Pancreas (tissue), 10 donors: Measurements from ENCODE around the gene PHAF1. TPM values are rescaled to one million over a fixed set of nuclear protein-coding genes. Genes with fewer than 3 reads are reported as not detected.
A peak's percentile ranks its signal among the peaks of the same experiment; 100 is the strongest.

ENCODE experiments used
- ATAC-seq, 4 donors: fragments of 200-7000 bp; cut with Tn5 transposase; one replicate each; pipeline versions ENCODE4 v1.8.0 to v1.9.1; 2020; ENCODE audit warnings: mild to moderate bottlenecking in 4 of 4, moderate library complexity in 4 of 4
- DNase-seq, 6 donors: peaks; one replicate each; pipeline ENCODE4 v3.0.0-alpha.2; 2020
- FAIRE-seq: peaks from 2 replicates; lab custom pipeline; 2012; peaks lifted over from hg19 to GRCh38; lab: Jason Lieb, UNC
- H3K27ac ChIP-seq, 4 donors: fragments of 200-600 bp; sonication (generic); 1 replicate in 3 of 4; 2 replicates in 1 of 4; pipeline versions ENCODE4 v1.5.0 to v1.8.0; 2020
- H3K27me3 ChIP-seq, 4 donors: fragments of 200-600 bp; one replicate each; pipeline ENCODE4 v1.8.0; 2021
- H3K36me3 ChIP-seq, 3 donors: fragments of 200-600 bp; sonication (generic) in 1 of 3; one replicate each; pipeline versions ENCODE4 v1.5.0 to v1.8.0; 2020 to 2021
- H3K4me1 ChIP-seq, 3 donors: fragments of 200-600 bp; one replicate each; pipeline ENCODE4 v1.8.0; 2021
- H3K4me3 ChIP-seq, 4 donors: fragments of 200-600 bp; sonication (generic) in 2 of 4; one replicate each; pipeline versions ENCODE4 v1.5.0 to v1.8.0; 2020 to 2021
- H3K9me3 ChIP-seq, 4 donors: fragments of 200-600 bp; one replicate each; pipeline ENCODE4 v1.8.0; 2021
- CTCF ChIP-seq, 4 donors: fragments of 200-600 bp; sonication (generic) in 3 of 4; IDR thresholded peaks; one replicate each; pipeline versions ENCODE4 v1.5.0 to v1.8.0; 2021; ENCODE audit warnings: antibody characterized with exemption in 4 of 4
- WGBS, 2 donors: extraction: QIAGEN DNeasy Blood & Tissue Kit; methylation state at CpG; one replicate each; pipeline ENCODE4 v1.1.7; 2013; 5-methylcytosine and 5-hydroxymethylcytosine counted together
- intact Hi-C, 3 donors: fragments of 100-400 bp; cut with DNase I; formaldehyde crosslinking; loops; one replicate each; pipeline versions ENCODE4 v1.11.1 to v1.14.2; 2022
- polyA plus RNA-seq, 2 donors: library from polyadenylated mRNA; stranded (reverse); fragments of 200-250 nt; gene quantifications; one replicate each; pipeline ENCODE4 v1.2.3, GENCODE V29; 2013
- total RNA-seq, 6 donors: library from RNA; stranded (reverse); fragmentation: NEBNext Ultra II Directional in 4 of 6; extraction: Animal tissue kit (Norgen Biotek cat#: 25700) in 4 of 6; gene quantifications; one replicate each; pipeline versions ENCODE4 v1.2.1 to v1.2.4, GENCODE V29; 2021 to 2023
- donor health status: healthy with polysubstance abuse.
- donor health status: DM: no; HTN: no; CAD: no; lungs with moderate emphysema.
- donor health status: DM: no; HTN: no; CAD: no.
- donor health status: control.
- donor health status: control.
- donor health status: Bipolar disorder and iron deficiency.
- donor health status: DM: yes; HTN: yes; CAD: no.
- donor health status: DM: no; HTN: no; CAD: no.
- donor health status: DM: no; HTN: no; CAD: no.
- donor health status: DM: yes; HTN: yes; CAD: no.

The PHAF1 gene
- total and polyA plus RNA-seq, 8 donors = 2.8 to 8.9 (median 4.9) TPM

DNA sequence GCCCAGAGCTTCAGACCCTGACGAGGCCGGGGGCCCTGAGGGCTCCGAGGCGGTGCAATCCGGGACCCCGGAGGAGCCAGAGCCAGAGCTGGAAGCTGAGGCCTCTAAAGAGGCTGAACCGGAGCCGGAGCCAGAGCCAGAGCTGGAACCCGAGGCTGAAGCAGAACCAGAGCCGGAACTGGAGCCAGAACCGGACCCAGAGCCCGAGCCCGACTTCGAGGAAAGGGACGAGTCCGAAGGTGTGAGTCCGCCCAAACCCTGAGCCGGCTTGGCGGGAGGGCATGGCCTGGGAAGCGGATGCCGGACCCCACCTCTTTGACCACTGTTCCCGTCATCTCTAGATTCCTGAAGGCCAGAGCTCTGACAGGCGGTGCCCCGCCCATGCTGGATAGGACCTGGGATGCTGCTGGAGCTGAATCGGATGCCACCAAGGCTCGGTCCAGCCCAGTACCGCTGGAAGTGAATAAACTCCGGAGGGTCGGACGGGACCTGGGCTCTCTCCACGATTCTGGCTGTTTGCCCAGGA lies 65.0 kb downstream of the PHAF1 start:
- DNase-seq (peak in 2 of 6 donors; percentile 55 to 86), ATAC-seq (no peak), FAIRE-seq (no peak)
- WGBS, 2 donors = 75 to 76% methylated on average over 31 of the region's 31 CpGs
- Histone ChIP-seq H3K27me3 (no peaks in the 10 kb centered on the region), H3K27ac (peak overlapping the region; percentile 58 to 85 (median 81)), H3K36me3 (no peaks in the 10 kb centered on the region), H3K9me3 (no peaks in the 10 kb centered on the region), H3K4me1 (peaks cover 0 to 19% (median 3%) of the 10 kb centered on the region in 3 donors), H3K4me3 (peak overlapping the region in 2 of 4 donors; percentile 32 to 36)
- intact Hi-C loops = no loop called here
- no peak for TF ChIP-seq CTCF (IDR thresholded peaks at IDR 0.05)

GRCh38 chr16:67176662-67177061 lies 66.9 kb downstream of the PHAF1 start:
- intact Hi-C loops = no loop called here
- FAIRE-seq (no peak), DNase-seq (peak in 1 of 6 donors; percentile 78), ATAC-seq (no peak)
- no peak overlapping the region for H3K4me3 ChIP-seq
- no peak overlapping the region for H3K27ac ChIP-seq
- H3K9me3 ChIP-seq = no peaks in the 10 kb centered on the region
- peaks cover 0 to 12% (median 0%) of the 10 kb centered on the region in 3 donors for H3K4me1 ChIP-seq
- WGBS, 2 donors = 89 to 92% methylated on average over 12 of the region's 12 CpGs
- H3K36me3 ChIP-seq = no peaks in the 10 kb centered on the region
- H3K27me3 ChIP-seq = no peaks in the 10 kb centered on the region
- no peak for TF ChIP-seq CTCF (IDR thresholded peaks at IDR 0.05)

DNA sequence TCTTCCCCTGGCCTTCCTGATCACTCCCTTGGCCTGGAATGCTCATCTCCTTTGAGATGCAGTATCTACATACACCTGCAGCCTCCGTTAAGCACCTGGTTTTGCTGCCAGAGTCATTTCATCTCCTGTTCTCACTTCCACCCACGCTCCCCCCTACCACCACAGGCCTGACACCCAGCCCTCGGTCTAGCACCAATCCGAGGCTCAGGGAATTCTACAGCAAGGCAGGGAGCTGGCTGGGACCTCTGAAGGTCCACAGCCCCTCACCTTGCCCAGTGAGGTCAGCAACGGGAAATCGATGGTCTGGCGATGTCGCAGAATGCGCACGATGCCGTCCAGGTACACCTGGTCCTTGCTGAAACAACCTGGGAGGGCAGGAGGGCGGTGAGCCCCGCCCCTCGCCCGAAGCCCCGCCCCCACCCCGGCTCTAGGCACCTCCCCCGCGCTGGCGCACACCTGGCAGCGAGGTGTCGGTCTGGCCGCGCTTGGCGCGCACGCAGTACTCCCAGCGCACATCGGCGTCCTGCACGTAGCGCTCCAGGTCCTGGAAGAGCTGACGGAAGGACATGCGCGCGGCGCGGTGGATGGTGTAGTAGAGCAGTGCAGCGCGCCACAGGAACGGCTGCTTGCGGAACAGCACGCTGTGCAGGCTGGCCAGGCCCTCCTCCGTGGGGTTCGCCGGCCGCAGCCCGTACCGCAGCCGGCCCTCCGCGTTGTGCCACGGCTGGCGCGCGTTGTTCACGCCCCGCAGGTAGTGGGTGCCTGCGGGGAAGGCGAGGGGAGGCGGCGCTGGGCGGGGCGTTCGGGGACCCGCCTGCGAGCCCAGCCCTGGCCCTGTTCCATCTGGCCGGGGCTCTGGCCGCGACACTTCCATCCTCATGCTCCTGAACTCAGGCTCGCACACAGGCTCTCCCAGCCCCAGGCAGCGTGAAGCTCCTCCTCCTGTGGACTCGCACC lies 68.3 kb downstream of the PHAF1 start:
- Histone ChIP-seq H3K4me1 (peaks cover 0 to 16% (median 4%) of the 10 kb centered on the region in 3 donors), H3K27ac (peak overlapping the region; percentile 82 to 91 (median 83)), H3K9me3 (no peaks in the 10 kb centered on the region), H3K27me3 (no peaks in the 10 kb centered on the region), H3K36me3 (no peaks in the 10 kb centered on the region), H3K4me3 (peak overlapping the region in 3 of 4 donors; percentile 34 to 61 (median 44))
- no peak for FAIRE-seq
- intact Hi-C loops = no loop called here
- 2 to 3% methylated on average over 68 to 73 of the region's 73 CpGs for WGBS, 2 donors
- ATAC-seq = peak; percentile 82 to 86 (median 83)
- peak; percentile 83 to 99 (median 93) for DNase-seq
- no peak for TF ChIP-seq CTCF (IDR thresholded peaks at IDR 0.05)

DNA sequence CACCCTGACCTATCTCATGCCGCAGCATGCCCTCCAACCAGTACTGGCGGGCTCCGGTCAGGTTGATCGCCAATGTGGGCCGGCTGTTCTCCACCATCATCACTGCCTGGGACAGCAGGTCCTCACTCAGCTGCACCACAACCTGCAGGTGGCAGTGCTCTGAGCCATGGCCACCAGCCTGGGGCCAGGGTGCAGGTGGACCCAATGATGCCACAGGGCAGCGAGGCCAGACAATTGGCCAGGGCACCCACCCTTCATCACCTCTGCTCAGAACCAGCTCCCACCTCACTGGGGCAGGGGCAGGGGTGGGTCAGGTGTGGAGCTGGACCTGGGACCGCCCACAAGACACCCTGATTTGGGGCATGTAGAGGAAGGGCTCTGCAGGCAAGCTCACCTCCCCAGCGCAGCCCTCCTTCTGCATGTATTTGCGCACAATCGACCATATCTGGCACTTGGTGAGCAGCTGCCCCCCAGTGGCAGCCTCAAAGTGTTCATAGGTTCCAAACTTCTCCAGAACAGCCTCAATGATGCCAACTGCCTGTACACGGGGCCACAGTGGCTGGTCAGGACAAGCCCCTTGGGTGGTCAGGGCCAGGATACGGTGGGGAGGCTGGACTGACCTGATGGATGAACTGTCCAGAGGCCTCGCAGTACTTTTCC lies 69.8 kb downstream of the PHAF1 start:
- WGBS, 2 donors = 89 to 91% methylated on average over 13 of the region's 13 CpGs
- H3K4me3 ChIP-seq = no peak overlapping the region
- H3K9me3 ChIP-seq = no peaks in the 10 kb centered on the region
- ATAC-seq = no peak
- no peaks in the 10 kb centered on the region for H3K36me3 ChIP-seq
- peak in 2 of 6 donors; percentile 43 to 70 for DNase-seq
- no peaks in the 10 kb centered on the region for H3K27me3 ChIP-seq
- peaks cover 0 to 15% (median 7%) of the 10 kb centered on the region in 3 donors for H3K4me1 ChIP-seq
- FAIRE-seq = no peak
- no peak overlapping the region for H3K27ac ChIP-seq
- TF ChIP-seq CTCF (IDR thresholded peaks at IDR 0.05) = no peak
- intact Hi-C loops = loop anchor here in 1 of 3 donors (10.0 kb wide), 1 partner anchor 165 kb away; no protein-coding TSS in a partner anchor
